Measurements from ENCODE around the gene DGCR8.

DGCR8 gene

GRCh38 chr22:20145832-20146223 is 65.8 kb downstream of the DGCR8 start:
- no peak overlapping the region for H3K4me2 ChIP-seq (ENCODE audit: insufficient read depth, low read length, poor library complexity, severe bottlenecking)
- H3K9me3 ChIP-seq (replicated peaks in 1 of 2; ENCODE audit: control insufficient read depth in 2 of 2, insufficient read depth in 1 of 2, low read depth in 1 of 2, low read length in 2 of 2) = no peaks in the 10 kb centered on the region
- H3K27me3 ChIP-seq (ENCODE audit: control insufficient read depth in 3 of 3, insufficient read depth in 3 of 3, low read depth in 1 of 3, low read length in 3 of 3) = no peaks in the 10 kb centered on the region
- no peak overlapping the region for H2BK12ac ChIP-seq (ENCODE audit: low read length)
- H2BK120ac ChIP-seq (ENCODE audit: low read depth, low read length) = no peak overlapping the region
- H3K4ac ChIP-seq (ENCODE audit: low read length) = no peak overlapping the region
- no peak overlapping the region for H4K8ac ChIP-seq (ENCODE audit: low read depth, low read length)
- no peak overlapping the region for H3K9ac ChIP-seq (ENCODE audit: low read depth, low read length, poor library complexity)
- H2AK5ac ChIP-seq (ENCODE audit: low read depth, low read length) = no peak overlapping the region
- H3K14ac ChIP-seq (ENCODE audit: low read length) = peak overlapping the region; percentile 21
- peak overlapping the region; percentile 44 for H3K23ac ChIP-seq (ENCODE audit: low read depth, low read length, poor library complexity)
- no peak overlapping the region for H3K4me3 ChIP-seq (ENCODE audit: low read length in 2 of 2)
- peaks cover 4% of the 10 kb centered on the region for H3K79me1 ChIP-seq (ENCODE audit: low read depth, low read length)
- H2AFZ ChIP-seq (ENCODE audit: low read length) = no peak overlapping the region
- no peak overlapping the region for H2BK5ac ChIP-seq (ENCODE audit: low read length)
- peaks cover 0 to 3% of the 10 kb centered on the region in 2 donors for H3K36me3 ChIP-seq (replicated peaks in 1 of 2; ENCODE audit: control insufficient read depth in 2 of 2, insufficient read depth in 2 of 2, low read length in 2 of 2)
- DNase-seq (ENCODE audit: low spot score) = no peak
- no peaks in the 10 kb centered on the region for H3K4me1 ChIP-seq (ENCODE audit: control insufficient read depth in 2 of 2, insufficient read depth in 1 of 2, low read depth in 1 of 2, low read length in 2 of 2)
- H2BK15ac ChIP-seq (ENCODE audit: low read length) = no peak overlapping the region
- WGBS, 2 donors (ENCODE audit: extremely low coverage in 2 of 2, insufficient read length in 2 of 2, insufficient replicate concordance in 1 of 2) = no CpG with 5 or more reads among the region's 21 CpGs
- H3K27ac ChIP-seq (replicated peaks; ENCODE audit: low read length) = no peak overlapping the region
- H3K18ac ChIP-seq (ENCODE audit: low read length) = no peak overlapping the region
- no peak overlapping the region for H4K91ac ChIP-seq (ENCODE audit: low read depth, low read length, poor library complexity)

- no CpG with 5 or more reads among the region's 22 CpGs for WGBS, 2 donors (ENCODE audit: extremely low coverage in 2 of 2, insufficient read length in 2 of 2, insufficient replicate concordance in 1 of 2)
Observed at GRCh38 chr22:20146777-20147176, 66.7 kb downstream of the DGCR8 start.

GRCh38 chr22:20147237-20147988 is 67.4 kb downstream of the DGCR8 start:
- Histone ChIP-seq H2BK5ac (ENCODE audit: low read length) (no peak overlapping the region), H3K14ac (ENCODE audit: low read length) (no peak overlapping the region), H2AFZ (ENCODE audit: low read length) (no peak overlapping the region), H3K36me3 (replicated peaks in 1 of 2; ENCODE audit: control insufficient read depth in 2 of 2, insufficient read depth in 2 of 2, low read length in 2 of 2) (no peaks in the 10 kb centered on the region), H3K9ac (ENCODE audit: low read depth, low read length, poor library complexity) (peak overlapping the region; percentile 21), H3K4me1 (ENCODE audit: control insufficient read depth in 2 of 2, insufficient read depth in 1 of 2, low read depth in 1 of 2, low read length in 2 of 2) (peaks cover 0 to 1% of the 10 kb centered on the region in 2 donors), H3K27ac (replicated peaks; ENCODE audit: low read length) (no peak overlapping the region), H3K9me3 (replicated peaks in 1 of 2; ENCODE audit: control insufficient read depth in 2 of 2, insufficient read depth in 1 of 2, low read depth in 1 of 2, low read length in 2 of 2) (no peaks in the 10 kb centered on the region), H4K8ac (ENCODE audit: low read depth, low read length) (no peak overlapping the region), H2BK12ac (ENCODE audit: low read length) (no peak overlapping the region), H3K4me3 (ENCODE audit: low read length in 2 of 2) (no peak overlapping the region), H3K18ac (ENCODE audit: low read length) (no peak overlapping the region), H3K4me2 (ENCODE audit: insufficient read depth, low read length, poor library complexity, severe bottlenecking) (no peak overlapping the region), H3K79me1 (ENCODE audit: low read depth, low read length) (peaks cover 2% of the 10 kb centered on the region), H3K4ac (ENCODE audit: low read length) (no peak overlapping the region), H3K27me3 (ENCODE audit: control insufficient read depth in 3 of 3, insufficient read depth in 3 of 3, low read depth in 1 of 3, low read length in 3 of 3) (no peaks in the 10 kb centered on the region), H3K23ac (ENCODE audit: low read depth, low read length, poor library complexity) (no peak overlapping the region), H2AK5ac (ENCODE audit: low read depth, low read length) (no peak overlapping the region), H2BK120ac (ENCODE audit: low read depth, low read length) (no peak overlapping the region), H2BK15ac (ENCODE audit: low read length) (no peak overlapping the region), H4K91ac (ENCODE audit: low read depth, low read length, poor library complexity) (no peak overlapping the region)
- no CpG with 5 or more reads among the region's 14 CpGs for WGBS, 2 donors (ENCODE audit: extremely low coverage in 2 of 2, insufficient read length in 2 of 2, insufficient replicate concordance in 1 of 2)
- DNase-seq (ENCODE audit: low spot score) = no peak

More at GRCh38 chr22:20146777-20147176, 66.7 kb downstream of the DGCR8 start:
- Histone ChIP-seq H4K8ac (ENCODE audit: low read depth, low read length) (no peak overlapping the region), H2BK120ac (ENCODE audit: low read depth, low read length) (no peak overlapping the region), H2BK15ac (ENCODE audit: low read length) (no peak overlapping the region), H3K14ac (ENCODE audit: low read length) (no peak overlapping the region), H2AK5ac (ENCODE audit: low read depth, low read length) (no peak overlapping the region), H3K9me3 (replicated peaks in 1 of 2; ENCODE audit: control insufficient read depth in 2 of 2, insufficient read depth in 1 of 2, low read depth in 1 of 2, low read length in 2 of 2) (no peaks in the 10 kb centered on the region), H3K18ac (ENCODE audit: low read length) (peak overlapping the region; percentile 48), H3K9ac (ENCODE audit: low read depth, low read length, poor library complexity) (no peak overlapping the region), H3K4ac (ENCODE audit: low read length) (no peak overlapping the region), H3K36me3 (replicated peaks in 1 of 2; ENCODE audit: control insufficient read depth in 2 of 2, insufficient read depth in 2 of 2, low read length in 2 of 2) (no peaks in the 10 kb centered on the region), H3K4me3 (ENCODE audit: low read length in 2 of 2) (no peak overlapping the region), H2AFZ (ENCODE audit: low read length) (no peak overlapping the region), H3K27ac (replicated peaks; ENCODE audit: low read length) (no peak overlapping the region), H4K91ac (ENCODE audit: low read depth, low read length, poor library complexity) (no peak overlapping the region), H2BK5ac (ENCODE audit: low read length) (no peak overlapping the region), H3K4me2 (ENCODE audit: insufficient read depth, low read length, poor library complexity, severe bottlenecking) (no peak overlapping the region), H2BK12ac (ENCODE audit: low read length) (no peak overlapping the region), H3K27me3 (ENCODE audit: control insufficient read depth in 3 of 3, insufficient read depth in 3 of 3, low read depth in 1 of 3, low read length in 3 of 3) (no peaks in the 10 kb centered on the region), H3K23ac (ENCODE audit: low read depth, low read length, poor library complexity) (peak overlapping the region; percentile 73), H3K79me1 (ENCODE audit: low read depth, low read length) (peaks cover 2% of the 10 kb centered on the region), H3K4me1 (ENCODE audit: control insufficient read depth in 2 of 2, insufficient read depth in 1 of 2, low read depth in 1 of 2, low read length in 2 of 2) (peaks cover 0 to 1% of the 10 kb centered on the region in 2 donors)
- DNase-seq (ENCODE audit: low spot score) = no peak

- no CpG with 5 or more reads among the region's 18 CpGs for WGBS, 2 donors (ENCODE audit: extremely low coverage in 2 of 2, insufficient read length in 2 of 2, insufficient replicate concordance in 1 of 2)
- no peak overlapping the region for H2BK15ac ChIP-seq (ENCODE audit: low read length)
- H3K9ac ChIP-seq (ENCODE audit: low read depth, low read length, poor library complexity) = no peak overlapping the region
- no peaks in the 10 kb centered on the region for H3K9me3 ChIP-seq (replicated peaks in 1 of 2; ENCODE audit: control insufficient read depth in 2 of 2, insufficient read depth in 1 of 2, low read depth in 1 of 2, low read length in 2 of 2)
- no peak overlapping the region for H2BK120ac ChIP-seq (ENCODE audit: low read depth, low read length)
- H4K91ac ChIP-seq (ENCODE audit: low read depth, low read length, poor library complexity) = no peak overlapping the region
- H4K8ac ChIP-seq (ENCODE audit: low read depth, low read length) = no peak overlapping the region
- DNase-seq (ENCODE audit: low spot score) = no peak
- no peak overlapping the region for H2BK5ac ChIP-seq (ENCODE audit: low read length)
- no peaks in the 10 kb centered on the region for H3K27me3 ChIP-seq (ENCODE audit: control insufficient read depth in 3 of 3, insufficient read depth in 3 of 3, low read depth in 1 of 3, low read length in 3 of 3)
- H3K27ac ChIP-seq (replicated peaks; ENCODE audit: low read length) = no peak overlapping the region
- peak overlapping the region; percentile 48 for H3K18ac ChIP-seq (ENCODE audit: low read length)
- H3K23ac ChIP-seq (ENCODE audit: low read depth, low read length, poor library complexity) = peak overlapping the region; percentile 65
- no peak overlapping the region for H3K4ac ChIP-seq (ENCODE audit: low read length)
- H3K79me1 ChIP-seq (ENCODE audit: low read depth, low read length) = no peaks in the 10 kb centered on the region
- no peak overlapping the region for H2BK12ac ChIP-seq (ENCODE audit: low read length)
- H2AK5ac ChIP-seq (ENCODE audit: low read depth, low read length) = peak overlapping the region; percentile 70
- H3K4me3 ChIP-seq (ENCODE audit: low read length in 2 of 2) = no peak overlapping the region
- H3K4me2 ChIP-seq (ENCODE audit: insufficient read depth, low read length, poor library complexity, severe bottlenecking) = no peak overlapping the region
- H3K4me1 ChIP-seq (ENCODE audit: control insufficient read depth in 2 of 2, insufficient read depth in 1 of 2, low read depth in 1 of 2, low read length in 2 of 2) = peaks cover 1 to 3% of the 10 kb centered on the region in 2 donors
- H3K36me3 ChIP-seq (replicated peaks in 1 of 2; ENCODE audit: control insufficient read depth in 2 of 2, insufficient read depth in 2 of 2, low read length in 2 of 2) = no peaks in the 10 kb centered on the region
- H2AFZ ChIP-seq (ENCODE audit: low read length) = no peak overlapping the region
- H3K14ac ChIP-seq (ENCODE audit: low read length) = peak overlapping the region; percentile 82
Observed at GRCh38 chr22:20148414-20148813, 68.4 kb downstream of the DGCR8 start.

Measured in neuronal stem cell (in vitro differentiated cells).